ENCODE measurements around the gene SERF1A.
"Not testable (repeated sequence)": the region's sequence is repeated elsewhere in the genome, so short reads cannot be mapped to it uniquely, and the experiment has no call there.

Gene SERF1A

GRCh38 chr5:70900533-70901271 is at the start of gene SERF1A:
Gene SERF1A, plus strand, starts transcription at chr5:70900669. Its CDS starts 201 bp downstream, at chr5:70900870.
- not testable (repeated sequence) for DNase-seq

GRCh38 chr5:70866778-70867177 is 33.7 kb upstream of the SERF1A start:
- DNase-seq: not testable (repeated sequence)

GRCh38 chr5:70870626-70871025 is 29.8 kb upstream of the SERF1A start:
- DNase-seq: not testable (repeated sequence)

GRCh38 chr5:70896076-70896475 is 4.4 kb upstream of the SERF1A start:
- DNase-seq: not testable (repeated sequence)

- not testable (repeated sequence) for DNase-seq
These were observed 753 bp downstream of the SERF1A start for GRCh38 chr5:70901272-70901571.

- not testable (repeated sequence) for DNase-seq
These were observed 6.2 kb downstream of the SERF1A start for GRCh38 chr5:70906624-70907023.

GRCh38 chr5:70916829-70917228 is 16.4 kb downstream of the SERF1A start:
- not testable (repeated sequence) for DNase-seq

GRCh38 chr5:70925211-70925562 is 24.7 kb downstream of the SERF1A start:
- not testable (repeated sequence) for DNase-seq

GRCh38 chr5:70931709-70932368 is 31.4 kb downstream of the SERF1A start:
- not testable (repeated sequence) for DNase-seq

- not testable (repeated sequence) for DNase-seq
These were observed 32.1 kb downstream of the SERF1A start for GRCh38 chr5:70932560-70932959.

- not testable (repeated sequence) for DNase-seq
These were observed 52.6 kb downstream of the SERF1A start for GRCh38 chr5:70953068-70953467.

Measured in GDM1 (cell line).